GM12878 (cell line): Measurements from ENCODE around the gene RSBN1L.

Experiments used
- MEF2A ChIP-seq: IDR thresholded peaks from 2 replicates; pipeline ENCODE4 v1.6.1; 2011; ENCODE audit warnings: low read depth, mild to moderate bottlenecking, low read length, moderate library complexity; ENCODE audit not compliant: insufficient read depth
- MYC ChIP-seq: IDR thresholded peaks from 2 replicates; pipeline ENCODE4 v1.6.1; 2011; ENCODE audit warnings: mild to moderate bottlenecking, low read length, moderate library complexity, inconsistent platforms; ENCODE audit not compliant: insufficient read depth, insufficient replicate concordance, insufficient read length, severe bottlenecking
- PAX8 ChIP-seq: fragments of 450-650 bp; IDR thresholded peaks from 2 replicates; pipeline ENCODE4 v1.6.1; 2017; ENCODE audit warnings: mild to moderate bottlenecking, moderate library complexity
- POLR2AphosphoS5 ChIP-seq: IDR thresholded peaks from 2 replicates; pipeline ENCODE4 v1.6.1; 2011; ENCODE audit warnings: mild to moderate bottlenecking, low read length, inconsistent platforms
- TF ChIP-seq, protein P1 (sequence below), 3 experiments: IDR thresholded peaks in 2 of 3; conservative IDR thresholded peaks in 1 of 3; 2 replicates each; pipeline ENCODE4 v1.5.1; 2011; ENCODE audit warnings: low read depth in 3 of 3, low read length in 3 of 3, mild to moderate bottlenecking in 3 of 3, control low read depth in 2 of 3, moderate library complexity in 2 of 3, inconsistent platforms in 1 of 3, mixed read lengths in 1 of 3; ENCODE audit not compliant: control insufficient read depth in 2 of 3, insufficient read depth in 1 of 3; ENCODE audit errors: extremely low read depth in 1 of 3

DNA sequence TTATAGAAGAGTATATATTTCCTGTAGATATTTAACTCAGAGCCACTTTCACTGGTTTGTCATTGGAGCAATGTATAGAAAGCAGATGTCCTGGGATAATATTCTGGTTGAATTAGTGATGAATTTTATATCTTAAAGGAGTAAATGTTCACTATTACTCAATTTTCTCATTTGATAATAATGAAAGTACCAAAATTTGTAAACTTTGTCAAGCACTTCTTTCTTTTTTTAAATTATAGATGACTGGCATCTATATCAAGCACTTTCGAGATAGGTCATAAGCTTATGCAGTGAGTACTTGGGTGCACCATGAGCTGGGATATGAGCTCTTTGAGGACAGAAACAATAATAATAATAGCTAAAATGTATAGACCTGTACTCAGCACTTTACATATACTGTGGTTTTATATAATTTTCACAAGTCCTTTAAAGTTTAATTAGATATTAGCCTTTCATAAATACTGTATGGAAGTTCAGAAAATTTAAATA is 11.3 kb downstream of the RSBN1L start:
- TF ChIP-seq PAX8, result no peak
- TF ChIP-seq MYC, result no peak
- TF ChIP-seq, protein P1, sequence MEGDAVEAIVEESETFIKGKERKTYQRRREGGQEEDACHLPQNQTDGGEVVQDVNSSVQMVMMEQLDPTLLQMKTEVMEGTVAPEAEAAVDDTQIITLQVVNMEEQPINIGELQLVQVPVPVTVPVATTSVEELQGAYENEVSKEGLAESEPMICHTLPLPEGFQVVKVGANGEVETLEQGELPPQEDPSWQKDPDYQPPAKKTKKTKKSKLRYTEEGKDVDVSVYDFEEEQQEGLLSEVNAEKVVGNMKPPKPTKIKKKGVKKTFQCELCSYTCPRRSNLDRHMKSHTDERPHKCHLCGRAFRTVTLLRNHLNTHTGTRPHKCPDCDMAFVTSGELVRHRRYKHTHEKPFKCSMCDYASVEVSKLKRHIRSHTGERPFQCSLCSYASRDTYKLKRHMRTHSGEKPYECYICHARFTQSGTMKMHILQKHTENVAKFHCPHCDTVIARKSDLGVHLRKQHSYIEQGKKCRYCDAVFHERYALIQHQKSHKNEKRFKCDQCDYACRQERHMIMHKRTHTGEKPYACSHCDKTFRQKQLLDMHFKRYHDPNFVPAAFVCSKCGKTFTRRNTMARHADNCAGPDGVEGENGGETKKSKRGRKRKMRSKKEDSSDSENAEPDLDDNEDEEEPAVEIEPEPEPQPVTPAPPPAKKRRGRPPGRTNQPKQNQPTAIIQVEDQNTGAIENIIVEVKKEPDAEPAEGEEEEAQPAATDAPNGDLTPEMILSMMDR (IDR thresholded peaks at IDR 0.05 in 2 of 3, conservative IDR thresholded peaks at IDR 0.05 in 1 of 3; ENCODE audit: control insufficient read depth in 2 of 3, extremely low read depth in 1 of 3, insufficient read depth in 1 of 3, low read depth in 3 of 3, low read length in 3 of 3), result no peak
- no peak for TF ChIP-seq POLR2AphosphoS5
- TF ChIP-seq MEF2A, result no peak
